DND-41 (cell line): ENCODE results near the gene TPCN1.

Experiments used
- ATAC-seq: fragments of 200-7000 bp; cut with Tn5 transposase; 3 replicates; pipeline ENCODE4 v1.9.1; 2021; ENCODE audit warnings: low read depth; ENCODE audit not compliant: insufficient read depth
- DNase-seq: peaks from one replicate; pipeline ENCODE4 v3.0.0-alpha.2; 2020
- H2AFZ ChIP-seq: 2 replicates; pipeline ENCODE4 v1.6.0; 2012; ENCODE audit warnings: low read depth, low read length
- H3K27ac ChIP-seq: 2 replicates; pipeline ENCODE4 v1.5.1; 2012; ENCODE audit warnings: low read length, inconsistent platforms
- H3K27me3 ChIP-seq: fragments of 200-600 bp; sonication (generic); 2 replicates; pipeline ENCODE4 v1.6.0; 2012; ENCODE audit warnings: low read length, mild to moderate bottlenecking, inconsistent platforms; ENCODE audit not compliant: insufficient read depth, poor library complexity
- H3K36me3 ChIP-seq: 2 replicates; pipeline ENCODE4 v1.5.1; 2012; ENCODE audit warnings: low read length, inconsistent platforms; ENCODE audit not compliant: insufficient read depth
- H3K4me1 ChIP-seq: 2 replicates; pipeline ENCODE4 v1.5.1; 2012; ENCODE audit warnings: mild to moderate bottlenecking, low read length; ENCODE audit not compliant: insufficient read depth
- H3K4me2 ChIP-seq: 2 replicates; pipeline ENCODE4 v1.6.0; 2012; ENCODE audit warnings: mild to moderate bottlenecking, moderate library complexity, low read length, inconsistent platforms; ENCODE audit not compliant: insufficient read depth
- H3K4me3 ChIP-seq, 2 experiments: fragments of 200-600 bp in 1 of 2; shearing (Covaris generic) in 1 of 2; 2 replicates each; pipeline ENCODE4 v1.5.1; 2012 to 2016; ENCODE audit warnings: inconsistent platforms in 2 of 2, low read length in 2 of 2, mild to moderate bottlenecking in 2 of 2, low read depth in 1 of 2, moderate library complexity in 1 of 2
- H3K79me2 ChIP-seq: 2 replicates; pipeline ENCODE4 v1.6.0; 2012; ENCODE audit warnings: low read length, inconsistent platforms; ENCODE audit not compliant: insufficient read depth
- H3K9ac ChIP-seq: 2 replicates; pipeline ENCODE4 v1.6.0; 2012; ENCODE audit warnings: low read depth, mild to moderate bottlenecking, inconsistent platforms, low read length, moderate library complexity
- H3K9me3 ChIP-seq: 2 replicates; pipeline ENCODE4 v1.5.1; 2012; ENCODE audit warnings: low read length, moderate library complexity, mild to moderate bottlenecking, inconsistent platforms; ENCODE audit not compliant: insufficient read depth, severe bottlenecking
- H4K20me1 ChIP-seq: 2 replicates; pipeline ENCODE4 v1.6.0; 2012; ENCODE audit warnings: low read length; ENCODE audit not compliant: insufficient read depth
- CTCF ChIP-seq: IDR thresholded peaks from 2 replicates; pipeline ENCODE4 v1.5.1; 2012; ENCODE audit warnings: borderline replicate concordance, low read length, moderate library complexity, mild to moderate bottlenecking; ENCODE audit not compliant: poor library complexity, severe bottlenecking; ENCODE audit errors: extremely low read depth
- EZH2 ChIP-seq: IDR thresholded peaks from 3 replicates; pipeline ENCODE4 v1.6.1; 2012; ENCODE audit warnings: borderline replicate concordance, low read depth, mild to moderate bottlenecking, moderate library complexity, low read length, inconsistent platforms; ENCODE audit not compliant: severe bottlenecking

Gene TPCN1

GRCh38 chr12:113251404-113252070 is 30.3 kb downstream of the TPCN1 start:
- Histone ChIP-seq H3K4me3 (no peak overlapping the region), H3K79me2 (no peaks in the 10 kb centered on the region), H3K4me2 (no peak overlapping the region), H3K9ac (no peak overlapping the region), H3K4me1 (no peaks in the 10 kb centered on the region), H3K9me3 (no peaks in the 10 kb centered on the region), H3K36me3 (peaks cover 45% of the 10 kb centered on the region), H2AFZ (no peak overlapping the region), H3K27me3 (no peaks in the 10 kb centered on the region), H3K27ac (no peak overlapping the region), H4K20me1 (no peaks in the 10 kb centered on the region)
- DNase-seq (no peak), ATAC-seq (no peak)
- no peak for TF ChIP-seq EZH2
- no peak for TF ChIP-seq CTCF

GRCh38 chr12:113252494-113252893 is 31.2 kb downstream of the TPCN1 start:
- Histone ChIP-seq H3K4me2 (no peak overlapping the region), H3K79me2 (no peaks in the 10 kb centered on the region)
- ATAC-seq, result no peak

GRCh38 chr12:113253532-113254285 is 32.4 kb downstream of the TPCN1 start:
- peak; percentile 25 for DNase-seq
- no peaks in the 10 kb centered on the region for H3K27me3 ChIP-seq
- no peaks in the 10 kb centered on the region for H3K79me2 ChIP-seq
- H3K9me3 ChIP-seq, result no peaks in the 10 kb centered on the region
- no peak overlapping the region for H3K4me2 ChIP-seq
- no peak for TF ChIP-seq CTCF
- peaks cover 3% of the 10 kb centered on the region; the same call in 1 of the 2 replicates for H3K4me1 ChIP-seq
- H3K36me3 ChIP-seq, result peaks cover 33% of the 10 kb centered on the region
- no peak overlapping the region for H2AFZ ChIP-seq
- 0 out of 3 replicates have a peak, but pooled peaks have one; percentile 28 for ATAC-seq
- H4K20me1 ChIP-seq, result no peaks in the 10 kb centered on the region
- no peak overlapping the region for H3K27ac ChIP-seq
- H3K9ac ChIP-seq, result no peak overlapping the region
- H3K4me3 ChIP-seq, result no peak overlapping the region

More at GRCh38 chr12:113252494-113252893, 31.2 kb downstream of the TPCN1 start:
- no peak for DNase-seq
- no peak overlapping the region for H3K4me3 ChIP-seq
- no peaks in the 10 kb centered on the region for H3K27me3 ChIP-seq
- no peaks in the 10 kb centered on the region for H3K9me3 ChIP-seq
- H4K20me1 ChIP-seq, result no peaks in the 10 kb centered on the region
- TF ChIP-seq EZH2, result no peak
- TF ChIP-seq CTCF, result no peak
- H2AFZ ChIP-seq, result no peak overlapping the region
- peaks cover 36% of the 10 kb centered on the region for H3K36me3 ChIP-seq
- no peaks in the 10 kb centered on the region; the same call in 1 of the 2 replicates for H3K4me1 ChIP-seq
- no peak overlapping the region for H3K9ac ChIP-seq
- H3K27ac ChIP-seq, result no peak overlapping the region
